KOPT-K1 (cell line): ENCODE results near the gene OR10A3.

ENCODE experiments used
- H3K27ac ChIP-seq: fragments of 200-600 bp; sonication (generic); 2 replicates; pipeline ENCODE4 v1.5.1; 2016; ENCODE audit warnings: antibody characterized with exemption, mild to moderate bottlenecking, low read depth, low read length; ENCODE audit not compliant: poor library complexity, severe bottlenecking
- H3K36me3 ChIP-seq: fragments of 200-600 bp; sonication (generic); 2 replicates; pipeline ENCODE4 v1.5.1; 2017; ENCODE audit warnings: antibody characterized with exemption, mild to moderate bottlenecking, low read length, moderate library complexity; ENCODE audit not compliant: insufficient read depth
- H3K9me3 ChIP-seq: fragments of 200-600 bp; sonication (generic); 2 replicates; pipeline ENCODE4 v1.5.1; 2017; ENCODE audit warnings: antibody characterized with exemption, low read length, mild to moderate bottlenecking; ENCODE audit not compliant: insufficient read depth, poor library complexity, severe bottlenecking

The OR10A3 gene

DNA sequence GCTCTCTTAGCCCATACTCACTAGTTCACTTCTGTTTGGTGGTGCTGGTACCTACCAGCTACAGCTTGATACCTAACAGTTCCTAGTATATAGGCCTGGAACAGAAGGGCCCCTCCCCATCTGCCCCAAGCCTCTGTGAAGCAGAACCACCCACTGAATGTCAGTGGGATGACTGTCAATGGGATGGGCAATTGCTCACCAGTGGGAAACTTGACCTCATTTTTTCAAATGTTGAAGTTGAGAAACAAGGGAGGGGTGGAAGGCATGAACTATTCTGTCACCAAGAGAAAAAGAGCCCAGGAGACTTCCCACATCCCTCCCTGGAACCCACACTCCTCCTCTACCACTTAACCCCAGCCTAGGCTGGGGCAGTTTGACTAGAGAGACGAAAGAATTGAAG, 23.9 kb upstream of the OR10A3 start, which contains the start of gene NLRP10:
NLRP10 (minus strand) TSS at position 62 of the 400 bp plus-strand sequence. CDS start 1,952 bp downstream, outside the sequence.
- Histone ChIP-seq H3K9me3 (peaks cover 4% of the 10 kb centered on the region), H3K36me3 (no peaks in the 10 kb centered on the region), H3K27ac (no peak within 1 kb of the TSS)

- H3K36me3 ChIP-seq, result no peaks in the 10 kb centered on the region
- no peak overlapping the region for H3K27ac ChIP-seq
Observed at GRCh38 chr11:7964873-7965272, 23.4 kb upstream of the OR10A3 start.

GRCh38 chr11:7964261-7964660, 22.8 kb upstream of the OR10A3 start:
- no peak overlapping the region for H3K27ac ChIP-seq
- H3K36me3 ChIP-seq, result no peaks in the 10 kb centered on the region
- H3K9me3 ChIP-seq, result peaks cover 4% of the 10 kb centered on the region

More at GRCh38 chr11:7964873-7965272, 23.4 kb upstream of the OR10A3 start:
- peaks cover 4% of the 10 kb centered on the region for H3K9me3 ChIP-seq

DNA sequence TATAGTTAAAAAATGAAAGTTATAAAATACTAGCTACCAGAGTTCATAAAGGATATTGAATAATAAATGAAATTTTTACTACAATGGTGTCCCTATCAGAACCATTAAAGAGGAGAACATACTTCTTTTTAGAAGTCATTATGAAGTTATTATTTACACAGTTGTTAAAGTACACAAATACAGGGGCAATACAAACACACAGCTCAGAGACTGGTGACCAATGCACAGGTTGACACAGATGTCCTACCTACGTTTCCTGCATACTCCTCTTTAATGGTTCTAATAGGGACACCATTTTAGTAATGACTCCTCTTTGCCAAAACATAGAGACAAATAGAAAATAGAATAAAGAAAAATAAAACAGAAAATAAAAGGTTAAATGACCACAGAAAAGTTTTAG, 13.7 kb upstream of the OR10A3 start:
- Histone ChIP-seq H3K9me3 (no peaks in the 10 kb centered on the region), H3K27ac (no peak overlapping the region), H3K36me3 (no peaks in the 10 kb centered on the region)

DNA sequence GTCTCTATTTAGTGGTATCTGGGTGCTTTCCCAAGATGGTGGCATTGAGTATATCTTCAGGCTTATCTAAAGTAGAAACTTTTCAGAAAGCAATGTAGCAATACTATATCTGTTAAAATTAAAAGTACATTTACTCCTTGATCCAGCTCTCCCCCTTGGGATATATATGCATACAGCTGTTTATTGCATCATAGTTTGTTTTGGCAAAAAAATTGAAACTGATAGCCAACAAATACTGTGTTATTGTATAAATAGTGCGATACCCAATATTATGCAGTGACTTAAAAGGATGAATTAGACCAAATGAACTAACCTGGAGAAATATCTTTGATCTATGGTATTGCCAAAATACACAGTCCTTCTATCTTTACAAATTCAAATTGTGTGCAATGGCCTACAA, 8.4 kb upstream of the OR10A3 start:
- H3K36me3 ChIP-seq, result no peaks in the 10 kb centered on the region
- H3K27ac ChIP-seq, result no peak overlapping the region
- peaks cover under 1% of the 10 kb centered on the region for H3K9me3 ChIP-seq

DNA sequence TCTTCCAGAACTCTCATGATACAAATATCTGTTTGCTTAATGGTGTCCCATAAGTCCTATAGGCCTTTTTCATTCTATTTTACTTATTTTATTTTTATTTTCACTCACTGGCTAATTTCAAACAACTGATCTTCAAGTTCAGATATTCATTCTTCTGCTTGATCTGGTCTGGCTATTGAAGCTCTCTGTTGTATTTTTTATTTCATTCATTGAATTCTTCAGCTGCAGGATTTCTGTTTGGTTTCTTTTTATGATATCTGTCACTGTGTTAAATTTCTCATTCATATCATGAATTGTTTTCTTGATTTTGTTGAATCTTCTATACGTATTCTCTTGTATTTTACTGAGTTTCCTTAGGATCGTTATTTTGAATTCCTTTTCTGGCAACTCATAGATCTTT, 2.6 kb upstream of the OR10A3 start:
- H3K27ac ChIP-seq, result no peak overlapping the region
- peaks cover 13% of the 10 kb centered on the region for H3K9me3 ChIP-seq
- H3K36me3 ChIP-seq, result no peaks in the 10 kb centered on the region

DNA sequence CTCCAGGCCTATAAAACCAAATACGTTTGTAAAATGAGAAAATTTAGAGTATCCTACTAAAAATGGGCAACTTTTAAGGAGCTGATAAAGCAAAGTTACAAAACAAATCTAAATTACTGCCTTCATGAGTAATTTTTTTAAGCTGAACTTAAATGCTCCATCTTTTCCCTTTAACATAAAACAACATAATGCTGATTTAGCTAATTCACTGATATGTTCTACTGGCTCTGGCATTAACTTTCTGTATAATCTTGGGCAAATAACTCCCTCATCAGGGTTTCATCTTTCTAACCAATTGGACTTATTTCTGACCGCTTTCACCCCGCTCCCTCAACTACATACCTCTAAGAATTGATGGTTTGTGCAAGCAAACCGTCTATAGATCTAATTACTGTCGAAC, 362 bp downstream of the OR10A3 start:
- H3K9me3 ChIP-seq, result peaks cover 13% of the 10 kb centered on the region
- no peak overlapping the region for H3K27ac ChIP-seq
- H3K36me3 ChIP-seq, result no peaks in the 10 kb centered on the region

DNA sequence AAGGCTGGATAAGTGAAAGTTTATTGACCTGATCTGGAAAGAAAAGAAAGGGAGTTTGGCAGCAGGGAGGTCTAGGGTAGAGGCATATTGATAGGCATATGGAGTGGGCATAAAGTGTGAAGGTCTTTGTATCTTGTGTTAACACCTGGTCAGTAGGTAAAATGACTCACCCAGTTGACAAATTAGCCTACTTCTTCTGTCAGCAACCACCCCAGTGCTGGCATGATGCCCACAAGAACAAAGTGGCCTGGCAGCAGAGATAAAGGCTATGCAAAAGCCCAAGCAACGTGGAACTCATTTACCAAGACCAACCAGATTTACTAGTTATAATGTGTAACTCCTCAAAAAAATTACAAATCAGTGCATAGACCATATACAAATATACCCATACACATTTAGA, 4.9 kb downstream of the OR10A3 start:
- H3K27ac ChIP-seq, result no peak overlapping the region
- H3K36me3 ChIP-seq, result no peaks in the 10 kb centered on the region
- no peaks in the 10 kb centered on the region for H3K9me3 ChIP-seq

DNA sequence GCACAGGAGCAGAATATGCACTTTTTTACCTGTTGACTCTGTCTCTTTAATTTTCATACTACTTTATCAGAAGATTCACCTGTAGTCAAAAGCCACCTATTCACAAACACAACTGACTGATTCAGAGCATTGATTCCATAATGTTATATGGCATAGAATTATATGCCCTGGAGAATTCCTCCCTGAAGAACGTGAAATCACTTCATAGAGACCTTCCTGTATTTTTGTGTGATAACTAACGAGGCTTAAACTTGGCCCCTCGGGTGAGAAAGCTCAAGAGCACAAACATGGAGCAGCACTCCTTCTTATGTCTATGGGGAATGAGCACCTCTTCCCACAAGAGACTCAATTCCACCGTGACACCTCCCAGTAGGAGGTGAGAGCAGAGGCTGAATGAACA, 10.3 kb downstream of the OR10A3 start, which contains the start of gene OR10A6:
OR10A6 (minus strand) TSS at position 101 of the 400 bp plus-strand sequence. CDS start 2,606 bp downstream, outside the sequence.
- Histone ChIP-seq H3K36me3 (no peaks in the 10 kb centered on the region), H3K9me3 (no peaks in the 10 kb centered on the region), H3K27ac (no peak within 1 kb of the TSS)

DNA sequence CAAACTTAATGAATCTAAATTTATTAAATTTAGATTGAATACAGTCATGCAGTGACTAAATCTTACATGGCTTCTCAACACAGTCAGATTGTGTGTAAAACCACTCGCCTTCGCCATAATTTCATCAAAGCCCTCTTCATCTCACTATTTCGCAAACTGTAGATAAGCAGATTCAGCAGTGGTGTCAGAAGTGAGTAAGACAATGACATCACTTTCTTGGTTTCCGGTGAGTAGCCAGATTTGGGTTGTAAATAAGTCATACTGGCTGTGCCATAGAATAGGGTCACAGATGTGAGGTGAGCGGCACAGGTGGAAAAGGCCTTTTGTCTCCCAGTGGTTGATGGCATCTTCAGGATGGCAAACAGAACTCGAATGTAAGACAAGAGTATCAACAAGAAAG, 13.9 kb downstream of the OR10A3 start:
- H3K9me3 ChIP-seq, result no peaks in the 10 kb centered on the region
- no peak overlapping the region for H3K27ac ChIP-seq
- no peaks in the 10 kb centered on the region for H3K36me3 ChIP-seq

- Histone ChIP-seq H3K36me3 (no peaks in the 10 kb centered on the region), H3K9me3 (no peaks in the 10 kb centered on the region), H3K27ac (no peak overlapping the region)
Observed at GRCh38 chr11:7924536-7924935, 17.0 kb downstream of the OR10A3 start.

DNA sequence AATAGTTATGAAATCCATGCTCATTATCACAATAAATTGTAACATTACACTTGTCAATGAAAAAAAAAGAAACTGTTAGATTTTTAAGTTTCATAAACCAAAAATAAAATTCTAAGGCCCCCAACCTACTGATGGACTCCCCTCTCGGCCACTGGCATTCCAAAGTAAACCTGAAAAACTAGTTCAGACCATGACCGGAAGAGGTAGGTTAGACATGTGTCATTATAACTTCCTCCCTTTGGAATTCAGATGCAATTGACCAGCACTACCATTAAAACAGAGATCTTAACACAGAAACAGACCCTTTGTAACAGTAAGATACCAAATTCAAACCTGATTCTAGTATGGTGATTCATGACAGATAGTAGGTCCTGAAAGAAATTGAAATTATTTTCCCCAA, 23.4 kb downstream of the OR10A3 start:
- no peaks in the 10 kb centered on the region for H3K36me3 ChIP-seq
- no peaks in the 10 kb centered on the region for H3K9me3 ChIP-seq
- no peak overlapping the region for H3K27ac ChIP-seq

- Histone ChIP-seq H3K9me3 (no peaks in the 10 kb centered on the region), H3K36me3 (no peaks in the 10 kb centered on the region), H3K27ac (no peak overlapping the region)
Observed at GRCh38 chr11:7911011-7911410, 30.5 kb downstream of the OR10A3 start.

- Histone ChIP-seq H3K36me3 (no peaks in the 10 kb centered on the region), H3K9me3 (no peaks in the 10 kb centered on the region), H3K27ac (no peak overlapping the region)
Observed at GRCh38 chr11:7910286-7910788, 31.2 kb downstream of the OR10A3 start.

GRCh38 chr11:7909585-7910285, 31.8 kb downstream of the OR10A3 start:
- Histone ChIP-seq H3K9me3 (no peaks in the 10 kb centered on the region), H3K27ac (no peak overlapping the region), H3K36me3 (no peaks in the 10 kb centered on the region)

DNA sequence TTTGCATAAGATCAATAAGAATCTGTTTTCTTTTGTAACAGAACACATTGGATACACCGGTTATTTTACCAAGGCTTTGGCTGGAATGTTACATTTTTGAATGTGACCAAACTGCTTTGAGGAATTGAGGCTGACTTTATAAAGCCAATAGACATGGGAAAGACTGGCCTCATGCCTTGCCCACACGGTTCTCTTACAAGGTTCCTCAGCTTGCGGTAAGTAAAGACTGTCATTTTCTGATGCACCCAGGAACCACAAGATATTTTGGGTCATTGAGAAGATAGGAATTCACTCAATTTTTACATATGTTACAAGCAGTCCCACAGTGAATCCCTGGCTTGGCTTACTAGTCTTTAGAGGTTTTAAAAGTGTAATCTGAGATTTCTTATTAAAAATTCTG, 34.4 kb downstream of the OR10A3 start:
- Histone ChIP-seq H3K36me3 (no peaks in the 10 kb centered on the region), H3K9me3 (no peaks in the 10 kb centered on the region), H3K27ac (no peak overlapping the region)
